Measurements from ENCODE around the gene HOXB9. TPM values are rescaled to one million over a fixed set of nuclear protein-coding genes. Genes with fewer than 3 reads are reported as not detected.

The HOXB9 gene
- total RNA-seq, 4 donors from 2014 or later, result 0.17 to 0.38 TPM; not detected in 2

DNA sequence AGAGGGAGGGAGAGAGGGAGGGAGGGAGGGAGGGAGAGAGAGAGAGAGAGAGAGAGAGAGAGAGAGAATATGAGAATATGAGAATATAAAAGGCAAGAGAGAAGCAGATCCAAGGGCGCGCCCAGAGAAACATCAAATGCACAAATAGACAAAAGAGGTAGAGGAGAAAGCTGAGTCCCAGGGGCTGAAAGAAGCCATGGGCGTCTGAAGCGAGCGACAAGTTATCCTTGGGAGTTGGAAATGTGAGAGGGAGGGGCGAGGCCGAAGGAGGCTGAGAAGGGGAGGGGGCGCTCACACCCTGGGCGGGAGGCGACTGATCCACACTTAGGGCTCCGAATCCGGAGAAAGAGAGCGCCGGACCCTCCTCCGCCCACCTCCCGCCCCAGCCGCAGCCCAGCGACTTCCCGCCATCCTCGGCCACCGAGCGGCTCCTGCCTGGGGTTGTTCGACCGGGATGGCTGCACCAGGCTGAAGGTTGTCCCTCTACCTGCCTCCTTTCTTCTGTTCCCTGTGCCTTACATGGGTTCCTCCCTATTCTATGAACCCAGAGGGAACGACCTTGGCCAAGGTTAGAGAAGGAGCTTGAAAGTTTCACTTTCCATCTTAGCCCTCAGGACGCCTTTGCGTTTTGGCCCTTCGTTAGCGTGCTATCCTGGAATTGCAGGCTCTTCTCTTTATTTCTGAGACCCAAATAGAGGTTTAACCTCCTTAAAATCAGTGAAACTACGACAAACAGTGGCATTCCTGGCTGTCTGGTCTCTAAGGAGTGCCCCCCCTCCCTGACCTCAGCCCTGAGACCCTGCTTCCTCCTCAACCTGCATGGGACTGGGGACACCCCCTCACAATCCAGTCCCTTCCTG is 21.2 kb upstream of the HOXB9 start:
- TF ChIP-seq, protein P1, sequence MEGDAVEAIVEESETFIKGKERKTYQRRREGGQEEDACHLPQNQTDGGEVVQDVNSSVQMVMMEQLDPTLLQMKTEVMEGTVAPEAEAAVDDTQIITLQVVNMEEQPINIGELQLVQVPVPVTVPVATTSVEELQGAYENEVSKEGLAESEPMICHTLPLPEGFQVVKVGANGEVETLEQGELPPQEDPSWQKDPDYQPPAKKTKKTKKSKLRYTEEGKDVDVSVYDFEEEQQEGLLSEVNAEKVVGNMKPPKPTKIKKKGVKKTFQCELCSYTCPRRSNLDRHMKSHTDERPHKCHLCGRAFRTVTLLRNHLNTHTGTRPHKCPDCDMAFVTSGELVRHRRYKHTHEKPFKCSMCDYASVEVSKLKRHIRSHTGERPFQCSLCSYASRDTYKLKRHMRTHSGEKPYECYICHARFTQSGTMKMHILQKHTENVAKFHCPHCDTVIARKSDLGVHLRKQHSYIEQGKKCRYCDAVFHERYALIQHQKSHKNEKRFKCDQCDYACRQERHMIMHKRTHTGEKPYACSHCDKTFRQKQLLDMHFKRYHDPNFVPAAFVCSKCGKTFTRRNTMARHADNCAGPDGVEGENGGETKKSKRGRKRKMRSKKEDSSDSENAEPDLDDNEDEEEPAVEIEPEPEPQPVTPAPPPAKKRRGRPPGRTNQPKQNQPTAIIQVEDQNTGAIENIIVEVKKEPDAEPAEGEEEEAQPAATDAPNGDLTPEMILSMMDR (IDR thresholded peaks at IDR 0.05; ENCODE audit: low read depth), result no peak

DNA sequence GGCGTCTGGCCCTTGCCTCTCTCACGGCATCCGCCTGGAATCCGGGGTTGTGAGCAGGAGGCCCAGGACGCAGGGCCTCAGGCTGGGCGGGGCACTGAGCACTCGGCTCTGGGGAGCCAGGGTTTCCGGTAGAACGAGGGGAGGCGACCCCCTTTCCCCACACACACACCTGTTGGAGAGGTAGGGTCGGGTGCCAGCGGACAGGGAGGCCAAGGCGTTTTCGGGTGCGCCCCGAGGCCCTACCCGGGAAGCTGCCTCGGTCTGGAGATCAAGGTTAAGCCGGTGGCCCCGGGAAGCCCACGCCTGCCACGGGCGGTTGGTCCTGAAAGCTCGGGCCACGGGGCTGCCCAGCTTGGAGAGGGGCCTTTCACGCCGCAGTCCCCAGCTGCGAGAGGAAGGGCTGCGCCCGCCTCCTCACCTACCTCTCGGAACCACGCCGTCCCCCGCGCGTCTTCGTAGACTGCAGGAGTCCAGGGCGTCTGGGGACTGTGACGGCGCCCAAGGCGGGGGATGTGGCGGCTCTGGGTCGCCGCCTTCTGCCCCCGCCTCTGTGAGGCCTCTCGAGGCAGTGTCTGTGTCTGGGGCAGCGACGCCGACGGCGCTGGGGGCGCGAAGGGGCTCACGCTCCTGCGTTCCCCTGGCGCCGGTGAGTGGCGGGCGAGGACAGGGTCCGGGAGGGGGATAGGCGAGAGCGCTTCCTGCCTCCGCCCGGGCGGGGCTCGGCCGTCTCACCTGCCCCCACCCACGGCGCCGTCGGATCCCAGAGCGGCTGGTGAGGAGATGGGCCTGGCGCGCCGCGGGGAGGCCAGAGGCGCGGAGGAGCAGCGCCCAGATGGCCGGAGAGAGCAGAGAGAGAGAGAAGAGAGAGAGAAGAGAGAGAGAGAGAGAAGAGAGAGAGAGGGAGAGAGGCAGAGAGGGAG is 20.3 kb upstream of the HOXB9 start:
- TF ChIP-seq, protein P1 (IDR thresholded peaks at IDR 0.05; ENCODE audit: low read depth), result no peak

DNA sequence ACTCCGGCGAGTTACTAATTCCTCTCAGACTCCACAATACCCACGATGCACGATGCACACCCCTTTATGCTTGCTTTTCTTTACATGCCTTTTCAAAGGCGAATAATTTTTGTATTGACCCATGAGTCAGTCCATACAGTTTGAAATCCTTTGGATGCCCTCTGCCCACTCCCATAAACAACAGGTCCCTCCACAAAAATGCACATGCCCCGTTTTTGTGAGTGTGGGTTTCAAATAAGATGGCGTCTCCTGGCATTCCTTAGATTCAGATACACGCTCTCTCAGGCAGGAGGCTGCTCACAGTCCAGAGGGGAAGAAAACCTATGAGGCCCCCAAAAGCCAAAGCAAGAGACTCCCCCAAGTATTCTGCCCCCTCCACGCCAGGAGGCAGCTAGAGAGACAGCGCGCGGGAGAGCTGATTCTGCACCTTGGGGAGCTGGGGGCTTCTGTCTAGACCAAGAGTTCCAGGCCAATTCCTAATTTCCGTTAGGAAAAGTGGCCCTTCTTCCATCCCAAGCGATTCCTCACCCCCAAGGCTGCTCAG is 19.6 kb upstream of the HOXB9 start:
- TF ChIP-seq, protein P1 (IDR thresholded peaks at IDR 0.05; ENCODE audit: low read depth), result no peak

DNA sequence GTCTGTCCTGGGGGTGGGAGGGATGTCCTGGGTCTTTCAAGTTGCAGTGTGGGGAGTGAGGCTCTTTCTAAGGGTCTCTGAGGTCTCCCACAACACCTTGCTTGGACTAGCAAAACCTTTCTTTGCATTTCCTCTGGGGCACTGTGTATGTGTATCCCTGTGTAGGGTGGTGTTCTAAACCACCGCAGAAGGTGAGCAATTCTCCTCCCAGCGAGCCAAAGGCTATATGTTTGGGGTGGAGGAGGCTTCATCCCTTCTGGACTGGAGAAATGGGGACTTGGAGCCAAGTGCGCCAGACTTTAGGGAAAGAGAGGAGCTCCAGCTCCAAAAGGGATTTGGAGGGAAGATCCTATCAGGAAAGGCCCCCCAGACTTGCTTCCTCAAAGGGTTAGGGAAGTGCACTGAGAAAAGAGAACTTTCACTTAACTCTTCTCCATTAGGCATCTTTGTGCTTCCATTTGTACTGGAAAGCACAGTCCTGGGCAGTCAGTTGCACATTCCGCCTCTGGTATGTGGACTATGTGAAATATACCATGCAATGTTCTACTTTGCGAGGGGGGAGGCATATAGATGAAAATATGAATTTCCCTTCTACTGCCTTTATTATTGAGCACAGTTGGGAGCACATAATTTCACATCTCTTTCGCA is 18.9 kb upstream of the HOXB9 start:
- TF ChIP-seq, protein P1 (IDR thresholded peaks at IDR 0.05; ENCODE audit: low read depth), result no peak

DNA sequence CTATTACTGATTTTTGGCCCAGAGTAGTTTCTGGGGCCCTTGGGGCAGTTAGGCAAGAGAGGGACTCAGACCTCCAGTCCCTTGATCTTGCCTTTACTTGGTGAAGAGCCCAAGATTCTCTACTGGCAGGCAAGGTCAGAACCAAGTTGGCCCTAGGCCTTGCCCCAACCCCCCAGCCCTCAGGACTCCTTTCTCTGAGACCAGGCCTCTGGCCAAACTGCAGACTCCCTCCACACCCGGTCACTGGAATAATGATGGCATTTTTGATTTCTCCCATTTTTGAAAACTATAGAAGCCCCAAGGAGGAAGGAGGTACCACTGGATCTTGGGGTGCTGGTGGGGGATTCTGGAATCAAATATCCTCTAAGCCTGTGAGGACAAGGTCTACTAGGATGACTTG is 18.0 kb upstream of the HOXB9 start:
- TF ChIP-seq, protein P1 (IDR thresholded peaks at IDR 0.05; ENCODE audit: low read depth), result no peak

DNA sequence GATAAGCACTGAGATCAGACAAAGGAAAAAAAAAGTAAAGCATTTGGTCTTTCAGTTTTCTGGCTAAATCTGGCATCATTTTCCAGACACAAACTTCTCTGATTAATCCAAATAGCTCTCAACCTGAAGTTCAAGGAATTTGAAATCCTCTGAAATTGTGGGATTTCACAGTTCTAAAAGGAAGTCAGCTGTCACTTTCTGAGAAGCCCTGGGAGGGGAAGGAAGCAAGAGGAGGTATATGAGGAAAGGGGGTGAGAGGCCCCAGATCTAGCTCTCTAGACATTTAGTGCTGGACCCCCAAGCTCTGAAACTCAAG is 17.5 kb upstream of the HOXB9 start:
- TF ChIP-seq, protein P1 (IDR thresholded peaks at IDR 0.05; ENCODE audit: low read depth), result no peak

Measured in subcutaneous adipose tissue (tissue), 4 donors.